Coronary artery (tissue), 2 donors: Measurements from ENCODE around the gene VPS35L.
A peak's percentile ranks its signal among the peaks of the same experiment; 100 is the strongest.

Source experiments
- DNase-seq: peaks from one replicate; pipeline ENCODE4 v3.0.0-alpha.2; 2017; ENCODE audit warnings: low spot score
- H3K27ac ChIP-seq, 2 donors: fragments of 200-600 bp; sonication (generic); one replicate each; pipeline ENCODE4 v1.5.1; 2016 to 2019
- H3K4me3 ChIP-seq: fragments of 200-600 bp; sonication (generic); 2 replicates; pipeline ENCODE4 v1.5.1; 2016; ENCODE audit warnings: mild to moderate bottlenecking, moderate library complexity
- CTCF ChIP-seq: fragments of 200-600 bp; sonication (generic); IDR thresholded peaks from one replicate; pipeline ENCODE4 v1.5.1; 2019; ENCODE audit warnings: antibody characterized with exemption

VPS35L gene

GRCh38 chr16:19523184-19523558, 32.3 kb upstream of the VPS35L start:
- no peak overlapping the region for H3K27ac ChIP-seq
- H3K4me3 ChIP-seq: peak overlapping the region; percentile 97
- DNase-seq: no peak
- TF ChIP-seq CTCF: no peak

- H3K4me3 ChIP-seq: peak within 1 kb of the TSS; percentile 97
Measured at GRCh38 chr16:19523559-19524355, 31.7 kb upstream of the VPS35L start, which contains the start of gene CCP110. Gene CCP110, plus strand, starts transcription at chr16:19523942. Its CDS starts 3,940 bp downstream, at chr16:19527882.

DNA sequence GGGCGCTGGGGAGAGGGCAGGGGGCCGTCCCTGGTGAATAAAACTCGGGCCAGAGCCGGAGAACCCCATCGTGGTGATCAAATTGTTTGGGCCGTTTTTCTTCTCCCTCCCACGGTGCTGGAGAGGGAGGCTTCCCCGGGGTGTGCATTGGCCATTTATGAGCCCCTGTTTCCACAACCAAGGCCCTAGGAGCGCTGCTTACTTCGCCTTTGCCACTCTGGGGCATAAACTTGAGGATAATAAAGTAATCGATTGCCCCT, 31.2 kb upstream of the VPS35L start:
- DNase-seq: no peak
- Histone ChIP-seq H3K27ac (peak overlapping the region; percentile 47 to 75), H3K4me3 (peak overlapping the region; percentile 97)
- TF ChIP-seq CTCF: no peak

More at GRCh38 chr16:19523559-19524355, 31.7 kb upstream of the VPS35L start, which contains the start of gene CCP110:
- peak; percentile 97 for DNase-seq
- no peak for TF ChIP-seq CTCF
- H3K27ac ChIP-seq: peak within 1 kb of the TSS; percentile 47 to 75

DNA sequence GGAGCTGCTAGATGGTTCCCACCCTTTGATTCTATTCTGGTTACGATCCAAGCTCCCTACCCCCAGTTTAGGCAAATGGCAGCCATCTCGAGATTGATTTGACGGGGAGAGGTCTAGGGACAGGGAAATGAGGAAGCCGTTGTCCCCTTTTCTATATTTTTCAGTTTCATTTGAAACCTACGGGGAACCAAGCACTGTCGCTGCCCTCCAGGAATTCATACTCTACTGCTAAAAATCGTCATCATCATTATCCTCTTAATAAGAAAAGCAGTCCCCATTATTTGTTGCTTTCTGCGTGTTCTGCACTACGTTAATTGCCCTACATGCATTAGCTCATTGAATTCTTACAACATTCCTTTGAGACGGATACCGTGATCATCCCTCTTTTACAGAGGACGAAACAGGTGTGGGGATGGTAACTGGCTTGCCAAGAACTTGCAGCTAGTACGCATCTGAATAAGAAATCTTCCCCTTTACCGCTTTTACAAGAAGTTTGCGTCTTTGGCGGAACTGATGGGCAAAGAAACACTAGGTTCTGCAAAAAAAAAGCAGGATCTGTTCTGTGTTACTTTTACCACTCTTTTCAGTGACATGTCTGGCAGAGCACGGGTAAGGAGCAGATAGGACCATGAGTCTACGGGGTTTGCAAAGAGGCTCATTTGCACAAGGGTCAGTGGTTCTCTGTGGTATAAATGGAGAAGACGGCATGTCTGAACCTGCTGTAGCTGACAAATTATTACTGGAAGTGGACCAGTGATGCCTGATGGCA, 30.7 kb upstream of the VPS35L start:
- peak overlapping the region; percentile 47 to 75 for H3K27ac ChIP-seq
- no peak for TF ChIP-seq CTCF
- DNase-seq: no peak
- H3K4me3 ChIP-seq: peak overlapping the region; percentile 97

DNA sequence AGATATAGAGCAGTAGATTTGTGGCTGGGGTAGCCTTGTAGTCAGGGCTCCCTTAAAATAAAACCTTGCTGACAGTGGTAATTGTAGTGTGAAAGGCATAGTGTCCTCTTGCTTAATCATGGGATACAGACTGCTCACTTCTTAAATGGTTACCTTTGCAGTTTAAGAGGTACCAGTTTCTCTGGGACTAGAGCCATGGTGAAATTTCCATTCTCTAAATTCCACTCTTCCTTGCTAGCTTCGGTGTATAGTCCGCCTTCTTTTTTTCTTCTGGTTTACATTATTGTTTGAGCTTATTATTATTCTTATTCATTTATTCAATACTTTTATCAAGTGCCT, 30.1 kb upstream of the VPS35L start:
- no peak for DNase-seq
- Histone ChIP-seq H3K4me3 (peak overlapping the region; percentile 97), H3K27ac (no peak overlapping the region)
- TF ChIP-seq CTCF: no peak

GRCh38 chr16:19527161-19527560, 28.3 kb upstream of the VPS35L start:
- no peak for TF ChIP-seq CTCF
- no peak overlapping the region for H3K27ac ChIP-seq
- H3K4me3 ChIP-seq: no peak overlapping the region
- DNase-seq: no peak

DNA sequence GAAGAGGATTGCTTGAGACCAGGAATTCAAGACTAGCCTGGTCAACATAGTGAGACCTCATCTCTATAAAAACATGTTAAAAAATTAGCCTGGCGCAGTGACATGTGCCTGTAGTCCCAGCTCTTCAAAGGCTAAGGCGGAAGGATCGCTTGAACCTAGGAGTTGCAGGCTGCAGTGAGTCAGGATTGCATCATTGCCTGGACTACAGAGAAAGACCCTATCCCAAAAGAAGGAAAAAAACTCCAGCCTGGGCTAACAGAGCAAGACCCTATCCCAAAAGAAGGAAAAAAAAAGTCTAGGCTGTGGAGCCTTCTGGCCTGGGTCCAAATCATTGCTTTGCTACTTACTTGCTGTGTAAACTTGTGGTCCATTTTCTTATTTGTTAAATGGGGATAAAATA, 26.8 kb upstream of the VPS35L start:
- no peak for TF ChIP-seq CTCF
- no peak overlapping the region for H3K27ac ChIP-seq
- no peak overlapping the region for H3K4me3 ChIP-seq
- DNase-seq: no peak
